ENCODE results near the gene GALNT7. TPM values are rescaled to one million over a fixed set of nuclear protein-coding genes. Genes with fewer than 3 reads are reported as not detected.
"Not testable (repeated sequence)": the region's sequence is repeated elsewhere in the genome, so short reads cannot be mapped to it uniquely, and the experiment has no call there.

GALNT7 gene
- total and polyA plus RNA-seq, 9 donors, result 20.2 to 30.7 (median 24.9) TPM

DNA sequence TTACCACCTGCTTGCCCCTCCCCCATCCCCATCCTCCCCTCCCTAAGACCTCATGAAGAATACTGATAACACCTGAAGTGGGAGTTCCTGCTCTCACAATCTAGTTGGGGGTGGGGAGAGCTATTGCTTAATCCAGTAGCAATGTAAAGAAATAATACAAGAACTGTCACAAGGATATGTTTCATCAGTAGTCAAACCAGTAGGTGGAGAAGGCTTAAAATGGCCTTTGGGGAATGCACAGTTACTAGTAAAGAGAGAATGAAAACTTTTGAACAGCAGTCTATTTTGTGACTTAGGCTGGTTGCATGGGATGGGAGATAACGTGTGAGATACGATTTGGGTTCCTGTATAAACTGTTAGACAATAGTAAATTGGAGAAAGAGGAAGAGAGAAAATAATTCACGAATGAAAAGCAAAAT is 6.0 kb downstream of the GALNT7 start:
- Histone ChIP-seq H3K4me1 (ENCODE audit: control insufficient read depth, insufficient read depth, low read length) (peaks cover 5% of the 10 kb centered on the region), H3K4me3 (ENCODE audit: low read length) (no peak overlapping the region), H3K9me3 (replicated peaks; ENCODE audit: control insufficient read depth, low read depth, low read length) (no peaks in the 10 kb centered on the region), H3K36me3 (ENCODE audit: control insufficient read depth, insufficient read depth, low read length) (no peaks in the 10 kb centered on the region), H3K27me3 (ENCODE audit: control insufficient read depth, insufficient read depth, low read length) (no peaks in the 10 kb centered on the region), H3K27ac (ENCODE audit: low read length) (no peak overlapping the region)
- 77% methylated on average over 3 of the region's 3 CpGs for WGBS (ENCODE audit: insufficient coverage)
- no peak for DNase-seq

DNA sequence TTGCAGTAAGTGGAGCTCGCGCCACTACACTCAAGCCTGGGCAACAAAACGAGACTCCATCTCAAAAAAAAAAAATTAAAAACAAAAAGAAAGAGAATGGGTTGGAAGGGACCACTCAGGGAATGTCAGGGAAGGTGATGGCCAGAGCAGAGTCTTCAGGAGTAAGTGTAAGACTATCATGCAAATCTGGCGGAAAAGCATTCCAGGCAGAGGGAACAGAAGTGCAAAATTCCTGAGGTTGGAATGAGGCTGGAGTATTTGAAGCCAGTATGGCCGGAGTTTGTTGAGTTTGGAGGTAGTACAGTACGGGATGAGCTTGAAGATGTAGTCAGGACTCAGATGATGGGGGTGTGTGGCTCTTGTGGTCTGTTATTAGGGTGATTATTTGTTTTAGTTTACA is 7.4 kb downstream of the GALNT7 start:
- no peaks in the 10 kb centered on the region for H3K27me3 ChIP-seq (ENCODE audit: control insufficient read depth, insufficient read depth, low read length)
- DNase-seq, result no peak
- H3K4me1 ChIP-seq (ENCODE audit: control insufficient read depth, insufficient read depth, low read length), result peaks cover 5% of the 10 kb centered on the region
- H3K4me3 ChIP-seq (ENCODE audit: low read length), result no peak overlapping the region
- H3K27ac ChIP-seq (ENCODE audit: low read length), result no peak overlapping the region
- H3K36me3 ChIP-seq (ENCODE audit: control insufficient read depth, insufficient read depth, low read length), result no peaks in the 10 kb centered on the region
- WGBS (ENCODE audit: insufficient coverage), result 94% methylated on average over 2 of the region's 6 CpGs
- H3K9me3 ChIP-seq (replicated peaks; ENCODE audit: control insufficient read depth, low read depth, low read length), result no peaks in the 10 kb centered on the region

DNA sequence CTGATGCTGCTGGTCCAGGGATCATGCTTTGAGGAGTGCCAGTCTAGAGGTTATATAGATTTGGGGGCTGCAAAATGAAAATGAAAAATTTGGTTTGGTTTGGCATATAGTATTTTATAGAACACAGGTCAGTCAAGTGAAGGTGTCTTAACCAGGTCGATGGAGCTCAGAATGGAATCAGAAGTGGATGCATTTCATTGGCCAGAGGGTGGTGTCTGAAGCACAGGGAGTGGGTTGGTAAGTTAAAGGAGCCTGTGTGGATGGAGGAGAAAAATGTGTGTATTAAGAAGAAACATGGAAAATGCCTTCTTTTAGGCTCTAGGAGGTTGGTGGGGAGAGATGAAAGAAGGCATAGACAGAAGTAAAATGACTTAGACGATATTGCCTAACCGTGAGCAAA is 8.6 kb downstream of the GALNT7 start:
- 23% methylated on average over 1 of the region's 3 CpGs for WGBS (ENCODE audit: insufficient coverage)
- H3K4me3 ChIP-seq (ENCODE audit: low read length), result no peak overlapping the region
- H3K36me3 ChIP-seq (ENCODE audit: control insufficient read depth, insufficient read depth, low read length), result no peaks in the 10 kb centered on the region

DNA sequence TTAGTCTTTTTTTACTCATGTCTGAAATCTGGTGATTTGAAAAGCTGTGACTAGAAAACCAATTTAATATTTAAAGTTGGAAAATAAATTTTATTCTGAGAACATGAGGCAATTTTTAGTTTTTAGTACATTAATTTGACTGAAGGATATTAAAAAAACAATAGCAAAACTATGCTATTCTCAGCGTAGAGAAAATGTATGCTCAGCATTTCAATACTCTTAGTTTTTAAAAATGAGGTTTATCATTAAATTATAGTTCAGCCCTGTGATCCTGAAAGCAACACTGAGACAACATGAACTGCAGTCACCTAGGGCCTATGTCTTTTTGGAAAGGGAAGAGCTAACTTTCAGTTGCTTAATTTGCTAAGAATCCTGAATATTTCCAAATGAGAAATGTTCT is 9.5 kb downstream of the GALNT7 start:
- Histone ChIP-seq H3K27ac (ENCODE audit: low read length) (no peak overlapping the region), H3K36me3 (ENCODE audit: control insufficient read depth, insufficient read depth, low read length) (no peaks in the 10 kb centered on the region), H3K4me3 (ENCODE audit: low read length) (no peak overlapping the region), H3K27me3 (ENCODE audit: control insufficient read depth, insufficient read depth, low read length) (no peaks in the 10 kb centered on the region), H3K4me1 (ENCODE audit: control insufficient read depth, insufficient read depth, low read length) (peaks cover 2% of the 10 kb centered on the region), H3K9me3 (replicated peaks; ENCODE audit: control insufficient read depth, low read depth, low read length) (no peaks in the 10 kb centered on the region)
- no CpG with 5 or more reads among the region's 1 CpG for WGBS (ENCODE audit: insufficient coverage)
- no peak for DNase-seq

More for the DNA sequence above, 8.6 kb downstream of the GALNT7 start:
- no peak for DNase-seq
- H3K4me1 ChIP-seq (ENCODE audit: control insufficient read depth, insufficient read depth, low read length), result peaks cover 2% of the 10 kb centered on the region
- no peak overlapping the region for H3K27ac ChIP-seq (ENCODE audit: low read length)
- H3K27me3 ChIP-seq (ENCODE audit: control insufficient read depth, insufficient read depth, low read length), result no peaks in the 10 kb centered on the region
- H3K9me3 ChIP-seq (replicated peaks; ENCODE audit: control insufficient read depth, low read depth, low read length), result no peaks in the 10 kb centered on the region

DNA sequence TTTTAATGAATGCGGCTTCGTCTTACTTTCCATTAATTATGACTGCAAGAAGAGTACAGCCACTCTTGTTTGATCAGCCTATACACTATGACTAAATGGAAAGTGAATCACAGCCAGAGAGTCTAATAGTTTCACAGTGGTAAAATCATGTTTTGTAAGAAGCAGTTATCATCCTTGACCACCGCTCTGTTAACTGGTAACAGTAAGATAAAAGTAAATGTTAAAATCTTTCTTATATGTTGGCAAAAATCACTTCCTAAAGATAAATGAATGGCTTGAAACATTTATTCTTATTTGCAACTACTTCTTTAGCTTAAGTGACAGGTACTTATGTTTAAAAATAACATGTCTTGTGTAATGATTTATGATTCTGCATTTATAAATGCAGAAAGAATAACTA is 13.2 kb downstream of the GALNT7 start:
- Histone ChIP-seq H3K27me3 (ENCODE audit: control insufficient read depth, insufficient read depth, low read length) (no peaks in the 10 kb centered on the region), H3K4me1 (ENCODE audit: control insufficient read depth, insufficient read depth, low read length) (peaks cover 3% of the 10 kb centered on the region), H3K36me3 (ENCODE audit: control insufficient read depth, insufficient read depth, low read length) (no peaks in the 10 kb centered on the region), H3K27ac (ENCODE audit: low read length) (no peak overlapping the region), H3K4me3 (ENCODE audit: low read length) (no peak overlapping the region), H3K9me3 (replicated peaks; ENCODE audit: control insufficient read depth, low read depth, low read length) (no peaks in the 10 kb centered on the region)
- DNase-seq, result peak; percentile 31
- WGBS (ENCODE audit: insufficient coverage), result no CpG with 5 or more reads among the region's 3 CpGs

DNA sequence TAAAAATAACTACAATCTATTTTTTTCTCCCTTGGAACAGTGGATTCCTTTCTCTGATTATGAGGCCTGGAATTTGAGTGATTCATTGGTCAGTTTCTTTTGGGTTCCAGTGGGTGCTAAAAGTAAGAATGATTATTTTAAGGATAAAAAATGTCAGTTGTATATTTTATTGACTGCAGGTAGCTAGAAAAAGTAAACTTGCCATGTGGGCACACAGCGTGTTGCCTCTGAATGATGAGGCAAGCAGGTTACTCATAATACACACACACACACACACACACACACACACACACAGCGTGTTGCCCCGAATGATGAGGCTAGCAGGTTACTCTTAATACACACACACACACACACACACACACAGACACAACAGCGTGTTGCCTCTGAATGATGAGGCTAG is 13.8 kb downstream of the GALNT7 start:
- no peak for DNase-seq
- WGBS (ENCODE audit: insufficient coverage), result no CpG with 5 or more reads among the region's 4 CpGs
- Histone ChIP-seq H3K27me3 (ENCODE audit: control insufficient read depth, insufficient read depth, low read length) (no peaks in the 10 kb centered on the region), H3K4me3 (ENCODE audit: low read length) (no peak overlapping the region), H3K9me3 (replicated peaks; ENCODE audit: control insufficient read depth, low read depth, low read length) (no peaks in the 10 kb centered on the region), H3K36me3 (ENCODE audit: control insufficient read depth, insufficient read depth, low read length) (no peaks in the 10 kb centered on the region), H3K27ac (ENCODE audit: low read length) (no peak overlapping the region), H3K4me1 (ENCODE audit: control insufficient read depth, insufficient read depth, low read length) (peaks cover 3% of the 10 kb centered on the region)

DNA sequence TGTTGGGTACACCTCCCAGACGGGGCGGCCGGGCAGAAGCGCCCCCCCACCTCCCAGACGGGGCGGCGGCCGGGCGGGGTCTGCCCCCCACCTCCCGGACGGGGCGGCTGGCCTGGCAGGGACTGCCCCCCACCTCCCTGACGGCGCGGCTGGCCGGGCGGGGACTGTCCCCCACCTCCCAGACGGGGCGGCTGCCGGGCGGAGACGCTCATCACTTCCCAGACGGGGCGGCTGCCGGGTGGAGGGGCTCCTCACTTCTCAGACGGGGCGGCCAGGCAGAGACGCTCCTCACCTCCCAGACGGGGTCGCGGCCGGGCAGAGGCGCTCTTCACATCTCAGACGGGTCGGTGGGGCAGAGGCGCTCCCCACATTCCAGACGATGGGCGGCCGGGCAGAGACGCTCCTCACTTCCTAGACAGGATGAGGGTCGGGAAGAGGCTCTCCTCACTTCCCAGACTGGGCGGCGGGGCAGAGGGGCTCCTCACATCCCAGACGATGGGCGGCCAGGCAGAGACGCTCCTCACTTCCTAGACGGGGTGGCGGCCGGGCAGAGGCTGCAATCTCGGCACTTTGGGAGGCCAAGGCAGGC is 15.1 kb downstream of the GALNT7 start:
- H3K36me3 ChIP-seq (ENCODE audit: control insufficient read depth, insufficient read depth, low read length); H3K27ac ChIP-seq (ENCODE audit: low read length); H3K9me3 ChIP-seq (replicated peaks; ENCODE audit: control insufficient read depth, low read depth, low read length); H3K4me3 ChIP-seq (ENCODE audit: low read length); H3K4me1 ChIP-seq (ENCODE audit: control insufficient read depth, insufficient read depth, low read length); DNase-seq; H3K27me3 ChIP-seq (ENCODE audit: control insufficient read depth, insufficient read depth, low read length): not testable (repeated sequence)
- WGBS (ENCODE audit: insufficient coverage), result 99% methylated on average over 27 of the region's 50 CpGs

DNA sequence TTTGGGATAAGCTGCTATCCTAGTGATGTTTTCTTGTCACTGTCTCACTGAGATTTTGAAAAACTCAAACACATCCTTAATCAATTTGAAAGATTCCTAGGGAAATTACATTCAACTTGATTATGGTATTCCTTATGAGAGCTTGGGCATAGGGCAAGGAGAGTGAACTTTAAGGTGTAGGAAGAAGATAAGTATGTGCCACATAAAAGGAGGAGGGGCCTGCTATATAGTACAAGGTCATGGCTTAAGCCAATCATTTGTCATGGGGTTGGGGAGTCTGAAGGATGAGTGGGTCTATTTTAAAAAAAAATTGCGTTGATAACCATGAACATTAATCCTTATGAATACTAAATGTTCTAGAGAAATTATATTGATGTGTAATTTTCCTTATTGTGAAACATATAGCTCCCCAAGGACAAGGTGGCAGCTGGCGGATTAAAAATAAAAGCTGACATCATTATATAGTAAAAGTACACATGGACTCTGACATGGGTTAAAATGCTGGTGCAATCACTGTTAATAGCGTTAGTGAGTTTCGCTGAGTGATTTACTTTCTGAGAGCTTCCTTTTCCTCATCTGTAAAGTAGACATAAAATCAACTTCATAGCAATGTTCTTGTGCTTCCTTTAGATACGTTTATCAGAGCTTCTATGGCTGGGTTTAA is 17.4 kb downstream of the GALNT7 start:
- DNase-seq, result peak; percentile 42
- H3K4me3 ChIP-seq (ENCODE audit: low read length), result no peak overlapping the region
- H3K27ac ChIP-seq (ENCODE audit: low read length), result no peak overlapping the region
- no peaks in the 10 kb centered on the region for H3K36me3 ChIP-seq (ENCODE audit: control insufficient read depth, insufficient read depth, low read length)
- H3K4me1 ChIP-seq (ENCODE audit: control insufficient read depth, insufficient read depth, low read length), result peaks cover 3% of the 10 kb centered on the region
- H3K9me3 ChIP-seq (replicated peaks; ENCODE audit: control insufficient read depth, low read depth, low read length), result no peaks in the 10 kb centered on the region
- WGBS (ENCODE audit: insufficient coverage), result no CpG with 5 or more reads among the region's 5 CpGs
- no peaks in the 10 kb centered on the region for H3K27me3 ChIP-seq (ENCODE audit: control insufficient read depth, insufficient read depth, low read length)

DNA sequence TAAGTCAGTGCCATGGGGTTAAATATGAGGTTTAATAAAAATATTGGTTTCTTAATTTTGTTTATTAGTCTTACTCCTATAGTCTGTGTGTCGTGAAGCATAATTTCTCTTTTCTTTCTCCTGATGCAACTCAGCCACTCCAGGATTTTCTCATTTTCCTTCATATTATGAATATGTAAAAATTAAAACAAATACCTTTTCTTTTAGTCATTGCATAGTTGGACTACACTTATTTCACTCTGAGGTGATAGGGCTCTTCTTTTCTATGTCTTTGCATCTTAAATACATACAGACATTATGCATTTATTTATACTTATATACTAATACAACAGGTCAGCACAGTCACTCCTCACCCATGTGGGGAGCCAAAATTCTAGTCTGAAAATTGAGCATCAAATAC is 19.1 kb downstream of the GALNT7 start:
- no peak for DNase-seq
- Histone ChIP-seq H3K4me3 (ENCODE audit: low read length) (no peak overlapping the region), H3K4me1 (ENCODE audit: control insufficient read depth, insufficient read depth, low read length) (peaks cover 3% of the 10 kb centered on the region), H3K27me3 (ENCODE audit: control insufficient read depth, insufficient read depth, low read length) (no peaks in the 10 kb centered on the region), H3K27ac (ENCODE audit: low read length) (no peak overlapping the region), H3K36me3 (ENCODE audit: control insufficient read depth, insufficient read depth, low read length) (no peaks in the 10 kb centered on the region), H3K9me3 (replicated peaks; ENCODE audit: control insufficient read depth, low read depth, low read length) (no peaks in the 10 kb centered on the region)
- no CpG with 5 or more reads among the region's 1 CpG for WGBS (ENCODE audit: insufficient coverage)

DNA sequence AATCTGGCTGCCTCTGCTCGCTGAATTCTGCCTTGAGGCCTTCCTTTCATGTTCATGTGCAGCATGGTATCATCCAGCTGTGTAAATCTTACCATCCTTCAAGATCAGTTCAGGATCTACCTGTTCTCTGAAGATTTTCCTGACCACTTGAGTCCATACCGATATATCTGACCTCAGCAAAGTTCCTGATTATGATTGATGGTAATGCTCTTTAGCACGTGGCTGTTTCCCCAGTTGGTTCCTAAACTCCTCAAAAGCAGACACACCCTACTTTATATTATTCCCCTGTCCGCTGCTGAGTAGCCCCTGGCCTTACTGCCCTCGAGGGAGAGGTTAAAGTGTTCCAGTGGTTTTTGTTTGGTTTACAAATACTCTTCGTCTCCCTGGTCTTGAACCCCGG is 20.0 kb downstream of the GALNT7 start:
- H3K27me3 ChIP-seq (ENCODE audit: control insufficient read depth, insufficient read depth, low read length), result no peaks in the 10 kb centered on the region
- no peaks in the 10 kb centered on the region for H3K36me3 ChIP-seq (ENCODE audit: control insufficient read depth, insufficient read depth, low read length)
- H3K4me3 ChIP-seq (ENCODE audit: low read length), result no peak overlapping the region
- H3K9me3 ChIP-seq (replicated peaks; ENCODE audit: control insufficient read depth, low read depth, low read length), result no peaks in the 10 kb centered on the region
- no peak for DNase-seq
- WGBS (ENCODE audit: insufficient coverage), result 92% methylated on average over 3 of the region's 7 CpGs
- no peak overlapping the region for H3K27ac ChIP-seq (ENCODE audit: low read length)
- peaks cover 3% of the 10 kb centered on the region for H3K4me1 ChIP-seq (ENCODE audit: control insufficient read depth, insufficient read depth, low read length)
